ENCODE measurements around the gene GFER.
A peak's percentile ranks its signal among the peaks of the same experiment; 100 is the strongest.
"Not testable (repeated sequence)": the region's sequence is repeated elsewhere in the genome, so short reads cannot be mapped to it uniquely, and the experiment has no call there.

GFER gene

DNA sequence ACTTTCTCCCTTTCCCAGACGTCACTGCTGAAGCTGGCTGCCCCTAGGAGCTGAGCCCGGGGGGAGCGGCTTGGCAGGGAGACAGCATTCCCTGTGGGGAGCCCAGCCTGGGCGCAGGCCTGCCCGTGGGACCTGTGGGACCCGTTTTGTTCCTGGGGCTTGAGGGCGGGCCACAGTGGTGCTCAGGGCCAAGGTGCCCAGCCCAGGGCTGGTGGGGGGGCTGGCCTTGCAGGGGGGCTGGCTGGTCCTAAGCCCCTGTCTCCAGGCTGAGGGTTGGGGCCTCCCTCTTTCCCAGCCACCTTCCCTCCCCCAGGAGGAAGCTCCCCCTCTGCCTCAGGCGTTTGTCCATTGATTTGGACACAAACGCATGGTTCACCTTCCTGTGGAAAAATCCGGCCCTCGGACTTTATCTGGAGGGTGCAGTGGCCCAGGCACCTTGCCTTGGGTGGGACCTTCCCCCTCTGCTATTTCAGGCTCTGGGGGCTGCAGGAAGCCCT, 47.1 kb downstream of the GFER start:
- TF ChIP-seq, protein P1, sequence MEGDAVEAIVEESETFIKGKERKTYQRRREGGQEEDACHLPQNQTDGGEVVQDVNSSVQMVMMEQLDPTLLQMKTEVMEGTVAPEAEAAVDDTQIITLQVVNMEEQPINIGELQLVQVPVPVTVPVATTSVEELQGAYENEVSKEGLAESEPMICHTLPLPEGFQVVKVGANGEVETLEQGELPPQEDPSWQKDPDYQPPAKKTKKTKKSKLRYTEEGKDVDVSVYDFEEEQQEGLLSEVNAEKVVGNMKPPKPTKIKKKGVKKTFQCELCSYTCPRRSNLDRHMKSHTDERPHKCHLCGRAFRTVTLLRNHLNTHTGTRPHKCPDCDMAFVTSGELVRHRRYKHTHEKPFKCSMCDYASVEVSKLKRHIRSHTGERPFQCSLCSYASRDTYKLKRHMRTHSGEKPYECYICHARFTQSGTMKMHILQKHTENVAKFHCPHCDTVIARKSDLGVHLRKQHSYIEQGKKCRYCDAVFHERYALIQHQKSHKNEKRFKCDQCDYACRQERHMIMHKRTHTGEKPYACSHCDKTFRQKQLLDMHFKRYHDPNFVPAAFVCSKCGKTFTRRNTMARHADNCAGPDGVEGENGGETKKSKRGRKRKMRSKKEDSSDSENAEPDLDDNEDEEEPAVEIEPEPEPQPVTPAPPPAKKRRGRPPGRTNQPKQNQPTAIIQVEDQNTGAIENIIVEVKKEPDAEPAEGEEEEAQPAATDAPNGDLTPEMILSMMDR (IDR thresholded peaks at IDR 0.05; ENCODE audit: extremely low read depth, missing control alignments), result no peak
- no peak for DNase-seq (ENCODE audit: low spot score)

DNA sequence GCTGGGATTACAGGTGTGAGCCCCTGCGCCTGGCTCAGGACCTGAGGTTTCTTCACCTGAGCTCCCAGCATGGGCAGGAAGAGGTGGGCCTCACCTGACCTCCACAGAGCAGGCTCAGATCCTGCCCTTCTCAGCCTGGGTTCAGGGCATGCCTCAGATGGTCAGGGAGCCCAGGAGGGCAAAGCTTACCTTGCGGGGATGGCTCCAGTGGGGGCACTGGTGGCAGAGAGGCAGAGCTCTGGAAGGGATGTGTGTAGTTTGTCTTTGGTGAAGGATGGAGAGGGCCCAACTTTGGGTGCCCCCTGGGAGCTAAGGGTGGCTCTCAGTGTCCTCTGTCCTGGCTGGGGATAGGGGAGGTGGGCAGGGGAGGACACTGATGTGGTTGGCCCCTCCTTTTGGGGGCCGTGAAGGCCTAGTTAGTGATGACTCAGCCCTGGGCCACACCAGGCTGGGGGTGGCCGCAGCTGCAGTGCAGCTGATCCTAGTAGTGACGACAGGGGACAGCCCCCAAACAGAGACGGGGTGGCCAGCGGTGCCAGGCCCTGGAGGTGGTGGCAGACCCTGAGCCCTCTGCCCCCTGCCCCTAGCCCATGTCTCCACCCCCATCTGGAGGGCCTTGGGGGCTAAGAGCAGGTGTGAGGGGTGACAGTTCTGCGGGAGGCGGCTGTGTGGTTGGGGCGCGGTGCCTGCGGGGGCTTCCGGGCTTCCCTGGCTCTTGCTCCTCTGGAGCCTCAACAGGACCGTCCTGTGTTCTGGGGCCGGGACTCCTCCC, 48.5 kb downstream of the GFER start:
- peak; percentile 62 for DNase-seq (ENCODE audit: low spot score)
- TF ChIP-seq, protein P1 (IDR thresholded peaks at IDR 0.05; ENCODE audit: extremely low read depth, missing control alignments), result no peak

DNA sequence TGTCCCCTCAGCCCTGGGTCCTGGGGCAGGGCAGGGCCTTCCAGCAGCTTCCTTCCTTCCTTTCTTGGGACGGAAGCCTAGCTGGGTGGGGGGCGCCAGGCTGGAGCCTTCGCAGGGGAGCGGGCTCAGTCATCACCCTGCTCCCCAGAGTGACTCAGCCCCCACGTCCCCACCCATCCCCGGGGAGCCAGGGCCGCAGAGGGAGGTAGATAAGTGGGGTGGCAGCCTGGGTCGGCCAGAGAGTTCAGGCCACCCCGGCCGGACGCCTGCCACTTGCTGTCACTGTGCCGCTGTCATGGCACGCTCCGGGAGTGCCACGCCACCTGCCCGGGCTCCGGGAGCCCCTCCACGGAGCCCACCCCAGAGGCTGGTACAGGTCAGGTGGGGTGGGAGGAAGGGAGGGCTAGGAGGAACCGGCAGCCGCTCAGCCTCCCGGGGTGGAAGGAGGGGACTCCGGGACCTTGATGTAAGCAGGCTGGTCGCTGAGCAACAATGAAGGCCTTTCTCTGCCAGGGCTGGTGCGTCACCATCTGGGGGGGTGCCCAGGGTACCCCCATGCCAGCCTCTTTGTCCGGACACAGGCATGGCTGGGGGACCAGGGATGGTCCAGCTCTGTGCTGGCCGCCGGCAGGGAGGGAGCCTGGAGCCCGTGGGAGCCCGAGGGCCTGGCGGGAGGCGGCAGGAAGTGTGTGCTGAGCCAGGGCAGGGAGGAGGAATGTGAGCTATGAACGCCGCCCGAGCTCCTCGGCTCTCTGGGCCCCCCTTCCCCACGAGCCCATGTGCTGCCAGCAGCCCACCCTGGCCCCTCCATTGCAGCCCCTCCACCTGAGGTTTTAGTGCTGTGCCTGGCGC, 49.3 kb downstream of the GFER start:
- TF ChIP-seq, protein P1 (IDR thresholded peaks at IDR 0.05; ENCODE audit: extremely low read depth, missing control alignments), result no peak

DNA sequence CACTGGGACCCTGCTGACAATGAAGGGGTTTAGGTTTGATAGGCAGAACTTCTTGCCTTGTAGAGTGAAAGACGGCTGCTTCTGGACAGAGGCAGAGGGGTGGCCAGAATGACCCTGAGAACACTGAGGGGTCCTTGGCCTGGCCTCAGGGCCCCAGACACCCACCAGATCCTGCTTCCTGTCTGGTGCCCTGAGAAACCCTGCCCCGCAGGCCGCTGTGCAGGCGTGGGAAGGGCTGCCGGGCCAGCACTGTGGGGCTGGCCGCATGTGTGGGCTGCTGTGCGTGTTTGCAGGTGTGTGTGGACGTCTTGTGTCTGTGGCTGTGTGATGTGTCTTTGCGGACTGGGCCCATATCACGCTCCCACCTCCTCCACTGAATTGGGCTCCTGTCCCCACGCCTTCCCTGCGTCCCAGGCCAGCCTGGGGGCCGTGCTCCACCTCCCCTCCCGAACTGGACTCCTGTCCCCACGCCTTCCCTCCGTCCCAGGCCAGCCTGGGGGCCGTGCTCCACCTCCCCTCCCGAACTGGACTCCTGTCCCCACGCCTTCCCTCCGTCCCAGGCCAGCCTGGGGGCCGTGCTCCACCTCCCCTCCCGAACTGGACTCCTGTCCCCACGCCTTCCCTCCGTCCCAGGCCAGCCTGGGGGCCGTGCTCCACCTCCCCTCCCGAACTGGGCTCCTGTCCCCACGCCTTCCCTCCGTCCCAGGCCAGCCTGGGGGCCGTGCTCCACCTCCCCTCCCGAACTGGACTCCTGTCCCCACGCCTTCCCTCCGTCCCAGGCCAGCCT, 50.1 kb downstream of the GFER start:
- DNase-seq (ENCODE audit: low spot score), result not testable (repeated sequence)

More for the DNA sequence above, 49.3 kb downstream of the GFER start:
- DNase-seq (ENCODE audit: low spot score), result no peak

DNA sequence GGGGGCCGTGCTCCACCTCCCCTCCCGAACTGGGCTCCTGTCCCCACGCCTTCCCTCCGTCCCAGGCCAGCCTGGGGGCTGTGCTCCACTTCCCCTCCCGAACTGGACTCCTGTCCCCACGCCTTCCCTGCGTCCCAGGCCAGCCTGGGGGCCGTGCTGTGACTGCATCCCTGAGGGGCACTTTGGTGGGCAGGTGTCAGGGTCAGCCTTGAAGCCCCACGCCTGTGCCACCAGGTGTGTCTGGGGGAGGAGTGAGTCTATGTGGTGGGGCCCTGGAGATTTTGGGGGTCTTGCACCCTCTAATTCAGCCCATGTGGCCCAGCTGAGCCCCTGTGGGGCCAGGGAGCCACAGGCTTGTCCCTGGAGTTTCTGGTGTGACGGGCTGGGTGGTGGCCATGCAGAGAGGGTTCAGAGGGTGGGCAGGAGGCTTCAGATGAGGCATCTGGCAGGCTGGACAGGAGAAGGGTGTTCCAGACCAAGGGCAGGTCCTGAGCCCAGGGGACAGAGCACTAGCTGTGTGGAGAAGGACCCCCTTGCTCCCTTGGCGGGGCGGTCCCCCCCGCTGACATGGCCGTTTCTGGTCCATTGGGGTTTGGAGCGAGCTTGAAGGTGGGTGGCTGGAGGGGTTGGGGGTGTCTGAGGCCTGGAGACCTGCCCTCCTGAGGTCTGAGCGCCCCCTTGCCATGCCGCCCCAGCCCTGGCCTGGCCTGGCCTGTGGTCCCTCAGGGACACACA, 50.9 kb downstream of the GFER start:
- DNase-seq (ENCODE audit: low spot score), result no peak
- TF ChIP-seq, protein P1 (IDR thresholded peaks at IDR 0.05; ENCODE audit: extremely low read depth, missing control alignments), result no peak

DNA sequence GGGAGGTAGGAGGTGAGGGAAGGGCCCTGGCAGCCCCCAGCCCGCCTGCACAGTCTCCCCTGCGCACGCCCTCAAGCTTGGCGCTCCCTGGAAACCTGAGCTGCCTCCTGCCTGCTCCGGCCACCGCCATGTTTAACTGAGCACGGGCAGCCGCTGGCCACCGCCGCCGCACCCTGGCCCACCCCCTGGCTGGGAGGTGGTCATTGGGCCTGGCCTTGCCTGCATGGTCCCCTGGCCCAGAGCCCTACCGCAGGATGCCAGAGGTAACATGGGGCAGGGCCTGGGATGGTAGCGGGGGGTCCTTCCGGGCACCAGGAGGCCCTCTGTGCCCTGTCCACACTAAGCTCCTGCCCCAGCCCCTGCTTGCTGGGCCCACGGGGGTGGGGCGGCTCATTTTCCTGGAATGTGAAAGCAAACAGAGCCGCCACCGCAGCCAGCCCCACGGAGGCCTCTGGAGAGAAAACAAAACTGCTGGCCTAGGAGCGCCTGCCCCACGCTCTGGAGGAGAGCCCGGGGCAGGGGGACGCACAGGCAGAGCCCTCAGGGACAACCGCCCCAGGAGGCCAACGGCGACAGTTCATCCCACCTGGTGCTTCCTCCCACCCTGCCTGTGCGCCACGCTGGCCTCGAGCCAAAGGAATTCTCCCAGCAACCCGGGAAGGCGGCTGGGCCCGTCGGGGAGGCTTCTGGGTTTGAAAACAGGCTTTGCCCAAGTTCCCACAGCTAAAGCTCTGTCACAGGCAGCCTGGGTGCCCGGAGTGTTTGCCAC, 51.6 kb downstream of the GFER start:
- no peak for DNase-seq (ENCODE audit: low spot score)

More for the DNA sequence above, 51.6 kb downstream of the GFER start:
- TF ChIP-seq, protein P1 (IDR thresholded peaks at IDR 0.05; ENCODE audit: extremely low read depth, missing control alignments), result no peak

Data from GM20000 (cell line).